Parathyroid adenoma (tissue), 2 donors: ENCODE measurements around the gene RFT1.

Experiments
- H2AFZ ChIP-seq: fragments of 300-600 bp; sonication (generic); one replicate; pipeline ENCODE4 v1.7.0; 2017; ENCODE audit warnings: antibody characterized with exemption, mild to moderate bottlenecking
- H3K27ac ChIP-seq: fragments of 300-600 bp; sonication (generic); one replicate; pipeline ENCODE4 v1.7.0; 2017
- H3K27me3 ChIP-seq: fragments of 300-600 bp; sonication (generic); one replicate; pipeline ENCODE4 v1.7.0; 2017; ENCODE audit warnings: low read length; ENCODE audit not compliant: control insufficient read depth, insufficient read depth
- H3K36me3 ChIP-seq: fragments of 300-600 bp; sonication (generic); one replicate; pipeline ENCODE4 v1.7.0; 2017; ENCODE audit warnings: low read length; ENCODE audit not compliant: control insufficient read depth, insufficient read depth
- H3K4me1 ChIP-seq: fragments of 300-600 bp; sonication (generic); one replicate; pipeline ENCODE4 v1.7.0; 2017; ENCODE audit warnings: control low read depth
- H3K4me2 ChIP-seq: fragments of 300-600 bp; sonication (generic); one replicate; pipeline ENCODE4 v1.7.0; 2017; ENCODE audit warnings: low read length
- H3K4me3 ChIP-seq: fragments of 300-600 bp; sonication (generic); one replicate; pipeline ENCODE4 v1.7.0; 2017; ENCODE audit warnings: low read depth, low read length
- H3K79me2 ChIP-seq: fragments of 300-600 bp; sonication (generic); one replicate; pipeline ENCODE4 v1.7.0; 2017; ENCODE audit warnings: control low read depth
- H3K9ac ChIP-seq: fragments of 300-600 bp; sonication (generic); one replicate; pipeline ENCODE4 v1.7.0; 2017; ENCODE audit warnings: mild to moderate bottlenecking
- H3K9me3 ChIP-seq: fragments of 300-600 bp; sonication (generic); one replicate; pipeline ENCODE4 v1.7.0; 2017; ENCODE audit warnings: low read length; ENCODE audit not compliant: control insufficient read depth
- CTCF ChIP-seq: fragments of 300-600 bp; sonication (generic); IDR thresholded peaks from one replicate; pipeline ENCODE4 v1.7.0; 2017; ENCODE audit warnings: antibody characterized with exemption, mild to moderate bottlenecking
- donor health status: primary hyperparathyroidism.

The RFT1 gene

GRCh38 chr3:53126601-53127000 is 3.6 kb downstream of the RFT1 start:
- no peaks in the 10 kb centered on the region for H3K36me3 ChIP-seq

GRCh38 chr3:53123953-53124352 is 6.3 kb downstream of the RFT1 start:
- Histone ChIP-seq H3K79me2 (no peaks in the 10 kb centered on the region), H3K4me3 (no peak overlapping the region), H3K9me3 (no peaks in the 10 kb centered on the region), H3K27me3 (no peaks in the 10 kb centered on the region), H3K4me1 (no peaks in the 10 kb centered on the region), H3K36me3 (no peaks in the 10 kb centered on the region), H3K27ac (no peak overlapping the region), H3K9ac (no peak overlapping the region), H3K4me2 (no peak overlapping the region), H2AFZ (no peak overlapping the region)
- TF ChIP-seq CTCF: no peak

More at GRCh38 chr3:53126601-53127000, 3.6 kb downstream of the RFT1 start:
- Histone ChIP-seq H3K79me2 (peaks cover 2% of the 10 kb centered on the region), H2AFZ (no peak overlapping the region), H3K9me3 (no peaks in the 10 kb centered on the region), H3K4me2 (no peak overlapping the region), H3K9ac (no peak overlapping the region), H3K4me1 (peaks cover 9% of the 10 kb centered on the region), H3K4me3 (no peak overlapping the region), H3K27me3 (no peaks in the 10 kb centered on the region), H3K27ac (no peak overlapping the region)
- no peak for TF ChIP-seq CTCF

GRCh38 chr3:53123510-53123909 is 6.7 kb downstream of the RFT1 start:
- Histone ChIP-seq H2AFZ (no peak overlapping the region), H3K27ac (no peak overlapping the region), H3K36me3 (no peaks in the 10 kb centered on the region), H3K4me2 (no peak overlapping the region), H3K79me2 (no peaks in the 10 kb centered on the region), H3K27me3 (no peaks in the 10 kb centered on the region), H3K4me1 (no peaks in the 10 kb centered on the region), H3K9ac (no peak overlapping the region), H3K4me3 (no peak overlapping the region), H3K9me3 (no peaks in the 10 kb centered on the region)
- no peak for TF ChIP-seq CTCF

GRCh38 chr3:53122933-53123305 is 7.3 kb downstream of the RFT1 start:
- Histone ChIP-seq H3K36me3 (no peaks in the 10 kb centered on the region), H3K4me3 (no peak overlapping the region), H3K9ac (no peak overlapping the region), H2AFZ (no peak overlapping the region), H3K4me2 (no peak overlapping the region), H3K4me1 (no peaks in the 10 kb centered on the region), H3K27ac (no peak overlapping the region), H3K27me3 (no peaks in the 10 kb centered on the region), H3K9me3 (no peaks in the 10 kb centered on the region), H3K79me2 (no peaks in the 10 kb centered on the region)
- no peak for TF ChIP-seq CTCF

GRCh38 chr3:53122255-53122932 is 7.8 kb downstream of the RFT1 start:
- no peak for TF ChIP-seq CTCF

More at GRCh38 chr3:53122255-53122932, 7.8 kb downstream of the RFT1 start:
- H2AFZ ChIP-seq: no peak overlapping the region
- no peak overlapping the region for H3K9ac ChIP-seq
- H3K27me3 ChIP-seq: no peaks in the 10 kb centered on the region
- H3K9me3 ChIP-seq: no peaks in the 10 kb centered on the region
- H3K4me1 ChIP-seq: no peaks in the 10 kb centered on the region
- no peaks in the 10 kb centered on the region for H3K79me2 ChIP-seq
- no peaks in the 10 kb centered on the region for H3K36me3 ChIP-seq
- no peak overlapping the region for H3K27ac ChIP-seq
- no peak overlapping the region for H3K4me3 ChIP-seq
- no peak overlapping the region for H3K4me2 ChIP-seq
